ENCODE results near the gene WNT11. TPM values are rescaled to one million over a fixed set of nuclear protein-coding genes. Genes with fewer than 3 reads are reported as not detected.

The WNT11 gene
- polyA plus RNA-seq, 3 donors: 11.7 to 14.7 (median 12.7) TPM

GRCh38 chr11:76181371-76181770 lies 24.9 kb downstream of the WNT11 start:
- no peak for DNase-seq (ENCODE audit: low read depth in 3 of 3, low spot score in 2 of 3)

DNA sequence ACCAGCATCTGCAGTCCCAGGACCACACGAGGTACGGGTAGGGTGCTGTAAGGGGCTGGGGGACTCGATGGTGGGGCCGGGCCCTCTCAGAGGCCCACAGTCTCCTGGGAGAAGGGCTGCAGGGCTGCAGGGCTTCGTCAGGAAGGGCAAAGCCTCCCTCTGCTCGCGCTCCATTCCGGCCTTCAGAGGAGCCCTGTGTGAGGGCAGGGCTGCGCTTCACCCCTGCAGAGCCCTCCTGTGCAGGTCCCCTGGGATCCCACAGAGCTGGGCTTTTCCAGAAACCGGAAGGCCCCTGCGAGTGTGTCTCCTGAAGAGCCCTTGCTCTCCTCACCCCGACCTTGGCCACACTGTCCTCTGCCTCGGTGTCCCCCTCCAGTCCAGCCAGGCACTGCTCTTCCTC lies 27.2 kb downstream of the WNT11 start:
- DNase-seq (ENCODE audit: low read depth in 3 of 3, low spot score in 2 of 3): no peak

GRCh38 chr11:76177250-76177686 lies 29.0 kb downstream of the WNT11 start:
- DNase-seq (ENCODE audit: low read depth in 3 of 3, low spot score in 2 of 3): no peak

DNA sequence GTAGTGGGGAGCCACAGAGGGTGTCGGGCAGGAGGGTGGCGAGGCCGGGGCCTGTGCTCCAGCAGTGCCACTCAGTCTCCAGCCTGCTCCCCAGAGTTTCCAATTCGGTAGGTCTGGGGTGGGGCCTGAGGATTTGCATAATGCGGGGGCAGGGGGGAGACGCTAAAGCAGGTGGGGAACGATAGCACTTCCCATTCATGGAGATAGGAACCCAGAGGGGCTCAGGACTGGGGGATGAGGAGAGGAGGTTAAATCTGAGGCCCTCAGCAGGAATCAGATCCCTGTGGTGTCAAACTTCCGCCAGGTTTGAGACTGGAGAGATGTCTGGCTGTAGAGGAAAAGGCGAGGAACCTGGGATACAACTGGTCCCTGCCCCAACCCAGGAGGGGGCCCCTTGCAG lies 29.8 kb downstream of the WNT11 start:
- no peak for DNase-seq (ENCODE audit: low read depth in 3 of 3, low spot score in 2 of 3)

DNA sequence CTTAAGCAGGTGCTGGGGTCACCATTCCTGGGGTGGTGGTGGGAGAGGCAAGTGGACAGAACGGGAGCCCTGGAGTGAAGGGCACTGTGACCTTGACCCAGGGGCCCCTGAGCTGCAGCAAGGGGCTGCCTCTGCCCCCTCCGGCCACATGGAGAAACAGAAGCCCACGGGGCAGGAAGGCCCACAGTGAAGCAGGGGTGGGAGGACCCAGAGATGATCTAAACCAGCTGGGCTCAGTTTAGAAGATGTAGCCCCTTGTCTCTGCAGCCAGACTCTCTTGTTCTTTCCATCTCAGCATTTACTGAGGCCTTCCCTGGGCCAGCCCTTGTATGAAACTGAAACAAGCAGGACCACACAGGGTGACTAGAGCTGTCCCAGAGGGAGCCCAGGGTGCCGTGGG lies 30.5 kb downstream of the WNT11 start:
- DNase-seq (ENCODE audit: low read depth in 3 of 3, low spot score in 2 of 3): no peak

DNA sequence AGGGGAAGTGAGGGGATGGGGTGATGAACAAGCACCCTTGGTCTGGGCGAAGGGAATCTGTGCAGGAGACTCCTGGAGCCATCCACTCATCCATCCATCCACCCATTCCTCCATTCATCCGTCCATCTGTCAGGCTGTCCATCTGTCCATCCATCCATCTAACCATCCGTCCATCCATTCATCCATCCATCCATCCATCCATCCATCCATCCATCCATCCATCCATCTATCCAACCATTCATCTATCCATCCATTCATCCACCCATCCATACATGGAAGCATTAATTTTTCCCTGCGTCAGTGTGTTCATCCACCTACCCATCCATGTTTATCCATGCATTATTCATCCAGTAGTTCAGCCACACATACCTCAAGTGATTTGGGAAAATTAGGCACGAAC lies 32.0 kb downstream of the WNT11 start:
- no peak for DNase-seq (ENCODE audit: low read depth in 3 of 3, low spot score in 2 of 3)

DNA sequence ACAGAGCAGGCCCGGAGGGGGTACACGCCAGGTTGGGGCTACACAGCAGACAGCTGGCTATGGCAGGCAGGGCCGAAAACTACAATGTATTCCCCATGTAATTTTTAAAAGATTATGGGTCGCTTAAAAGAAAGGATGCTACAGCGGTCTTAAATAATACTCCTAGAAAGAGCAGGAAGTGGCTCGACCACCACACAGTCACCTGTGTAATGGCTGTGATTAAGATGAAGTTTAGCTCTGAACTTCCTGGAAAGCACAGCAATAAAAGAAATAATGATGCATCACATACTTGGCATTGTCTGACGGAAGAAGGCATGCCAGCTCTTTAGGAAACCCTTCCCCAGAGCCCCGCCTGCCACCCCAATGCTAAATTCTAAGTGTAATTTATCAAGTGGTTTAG lies 32.6 kb downstream of the WNT11 start:
- DNase-seq (ENCODE audit: low read depth in 3 of 3, low spot score in 2 of 3): no peak

GRCh38 chr11:76172583-76172982 lies 33.7 kb downstream of the WNT11 start:
- DNase-seq (ENCODE audit: low read depth in 3 of 3, low spot score in 2 of 3): no peak

GRCh38 chr11:76170468-76170867 lies 35.8 kb downstream of the WNT11 start:
- DNase-seq (ENCODE audit: low read depth in 3 of 3, low spot score in 2 of 3): no peak

DNA sequence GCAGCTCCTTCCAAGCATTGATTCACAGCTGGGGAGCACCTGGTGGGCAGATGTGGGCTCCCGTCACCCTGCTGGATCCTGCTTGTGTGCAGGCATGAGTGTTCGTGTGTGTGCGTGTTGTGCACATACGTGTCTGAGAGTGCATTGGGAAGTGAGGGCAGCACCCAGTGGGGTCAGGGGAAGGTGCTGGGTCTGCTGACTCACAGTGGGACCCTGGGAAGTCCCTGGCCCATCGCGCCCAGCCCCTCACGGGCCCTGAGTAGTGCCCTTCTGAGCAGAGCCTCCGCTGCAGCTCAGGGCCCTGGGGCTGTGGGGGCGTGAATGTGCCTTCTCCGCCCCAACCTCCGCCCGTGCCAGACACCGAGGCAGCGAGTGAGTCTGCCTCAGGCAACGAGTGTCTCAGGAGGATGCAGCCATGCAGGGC lies 36.8 kb downstream of the WNT11 start:
- DNase-seq (ENCODE audit: low read depth in 3 of 3, low spot score in 2 of 3): no peak

DNA sequence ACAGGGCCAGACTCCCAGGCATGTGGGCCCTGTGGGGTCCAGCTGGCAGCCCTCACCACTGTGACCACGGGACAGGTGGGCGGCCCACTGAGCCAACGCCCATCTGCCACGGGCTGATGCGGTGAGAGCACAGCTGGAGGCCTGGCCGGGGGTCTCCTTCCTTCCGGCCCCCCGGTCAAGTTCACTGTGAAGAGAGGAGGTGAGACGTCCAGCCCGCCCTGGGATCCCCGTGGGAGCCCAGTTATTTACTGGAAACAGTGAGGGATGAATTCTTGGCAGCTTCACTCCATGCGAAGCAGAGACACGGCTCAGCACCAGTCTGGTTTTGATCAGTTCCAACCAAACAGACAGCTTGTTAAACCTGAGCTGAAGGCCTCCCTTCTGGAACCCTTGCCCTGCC lies 38.7 kb downstream of the WNT11 start:
- DNase-seq (ENCODE audit: low read depth in 3 of 3, low spot score in 2 of 3): no peak

- no peak for DNase-seq (ENCODE audit: low read depth in 3 of 3, low spot score in 2 of 3)
Measured at GRCh38 chr11:76166314-76166713, 40.0 kb downstream of the WNT11 start.

DNA sequence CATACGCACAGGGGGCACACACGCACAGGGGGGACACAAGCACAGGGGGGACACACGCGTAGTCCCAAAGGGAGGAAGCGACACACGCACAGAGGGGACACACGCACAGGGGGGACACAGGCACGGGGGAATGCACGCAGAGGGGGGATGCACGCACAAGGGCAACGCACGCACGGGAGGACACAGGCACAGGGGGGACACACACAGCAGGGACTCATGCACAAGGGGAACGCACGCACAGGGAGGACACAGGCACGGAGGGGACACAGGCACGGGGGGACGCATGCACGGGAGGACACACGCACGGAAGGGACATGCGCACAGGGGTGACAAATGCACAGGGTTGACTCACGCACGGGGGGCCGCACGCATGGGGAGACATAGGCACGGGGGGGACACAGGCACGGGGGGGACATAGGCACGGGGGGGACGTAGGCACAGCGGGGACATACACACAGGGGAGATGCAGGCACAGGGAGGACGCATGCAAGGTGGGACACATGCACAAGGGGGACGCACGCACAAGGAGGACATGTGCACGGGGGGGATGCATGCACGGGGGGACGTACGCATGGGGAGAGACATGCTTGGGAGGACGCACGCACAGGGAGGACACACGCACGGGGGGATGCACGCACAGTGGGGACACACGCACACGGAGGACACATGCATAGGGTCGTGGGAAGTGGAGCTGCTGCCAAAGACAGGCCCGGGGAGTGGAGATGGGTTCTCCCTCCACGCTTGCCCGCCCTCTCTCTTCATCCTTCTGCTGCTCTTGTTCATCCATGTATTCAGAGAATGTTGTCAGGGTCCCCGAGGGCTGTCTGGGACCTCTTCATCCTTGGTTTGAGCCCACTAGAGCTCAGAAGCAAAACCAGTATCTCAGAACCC lies 41.2 kb downstream of the WNT11 start:
- no peak for DNase-seq (ENCODE audit: low read depth in 3 of 3, low spot score in 2 of 3)

- DNase-seq (ENCODE audit: low read depth in 3 of 3, low spot score in 2 of 3): no peak
Measured at GRCh38 chr11:76164081-76164480, 42.2 kb downstream of the WNT11 start.

DNA sequence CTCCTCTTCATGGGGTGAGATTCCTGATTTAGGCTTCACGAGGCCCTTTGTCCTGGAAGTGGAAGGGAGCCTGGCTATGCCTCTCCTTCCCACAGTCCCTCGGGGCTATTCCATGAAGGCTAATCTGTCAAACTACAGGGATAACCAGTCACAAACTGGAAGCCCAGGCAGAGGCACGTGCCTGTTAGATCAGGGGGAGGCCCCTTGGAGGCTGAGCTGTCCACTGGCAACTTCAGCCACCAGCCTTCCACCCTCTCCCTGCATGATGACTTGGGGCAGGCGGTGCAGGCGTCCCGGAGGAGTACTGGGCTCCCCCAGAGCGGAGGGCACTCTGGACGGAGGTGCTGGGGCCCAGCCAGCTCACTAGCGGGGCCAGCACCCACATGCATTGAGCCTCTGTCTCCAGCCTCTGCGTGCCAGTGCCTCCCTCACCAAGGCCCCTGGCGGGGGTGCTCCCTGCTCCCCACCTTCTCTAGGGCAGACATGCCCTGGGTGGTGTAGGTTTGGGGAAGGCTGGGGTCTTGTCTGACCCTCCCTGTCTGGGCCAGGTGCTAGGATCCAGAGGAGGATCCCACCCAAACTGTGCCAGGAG lies 42.9 kb downstream of the WNT11 start:
- no peak for DNase-seq (ENCODE audit: low read depth in 3 of 3, low spot score in 2 of 3)

- no peak for DNase-seq (ENCODE audit: low read depth in 3 of 3, low spot score in 2 of 3)
Measured at GRCh38 chr11:76162336-76163288, 43.7 kb downstream of the WNT11 start.

- DNase-seq (ENCODE audit: low read depth in 3 of 3, low spot score in 2 of 3): no peak
Measured at GRCh38 chr11:76161261-76161961, 44.9 kb downstream of the WNT11 start.

GRCh38 chr11:76160856-76161255 lies 45.4 kb downstream of the WNT11 start:
- DNase-seq (ENCODE audit: low read depth in 3 of 3, low spot score in 2 of 3): no peak

DNA sequence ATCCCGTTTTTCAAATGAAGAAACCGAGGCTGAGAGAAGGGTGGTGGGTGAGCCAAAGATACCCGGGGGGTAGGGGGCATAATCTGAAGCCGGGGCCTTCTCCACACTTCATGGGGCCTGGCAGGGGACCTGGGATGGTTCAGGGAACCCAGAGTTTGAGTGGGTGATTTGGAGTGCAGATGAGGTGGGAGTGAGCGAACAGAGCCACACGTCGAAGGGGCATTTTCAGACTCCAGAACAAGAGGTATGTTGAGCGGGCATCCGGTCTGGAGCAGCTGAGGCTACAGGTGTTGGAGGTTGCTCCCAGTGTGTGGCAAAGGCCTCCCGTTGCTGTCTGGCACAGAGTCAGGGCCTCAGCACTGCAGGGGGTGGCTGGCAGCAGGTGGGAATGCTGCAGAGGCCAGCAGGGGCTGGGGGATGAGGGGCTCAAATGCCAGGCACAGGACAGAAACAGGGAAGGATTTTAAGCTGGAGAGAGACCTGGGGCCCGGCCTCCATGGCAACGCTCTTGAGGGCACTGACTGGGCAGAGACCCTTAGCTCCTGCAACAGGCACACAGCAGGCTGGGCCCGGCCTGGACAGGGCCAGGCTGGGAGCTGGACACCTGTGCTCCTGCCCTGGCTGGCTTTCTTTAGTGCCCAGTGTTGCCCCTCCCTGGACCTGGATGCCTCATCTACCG lies 46.2 kb downstream of the WNT11 start:
- no peak for DNase-seq (ENCODE audit: low read depth in 3 of 3, low spot score in 2 of 3)
